OCI-M2 (cell line): ENCODE data around the gene CARS2.
"Not testable (repeated sequence)": the region's sequence is repeated elsewhere in the genome, so short reads cannot be mapped to it uniquely, and the experiment has no call there.

ENCODE experiments used
- DNase-seq: peaks from one replicate; lab custom pipeline; 2025; ENCODE audit not compliant: unreplicated experiment; lab: John Stamatoyannopoulos, UW

CARS2 gene

GRCh38 chr13:110638814-110639806 lies 66.8 kb downstream of the CARS2 start:
- no peak for DNase-seq

GRCh38 chr13:110638257-110638656 lies 67.7 kb downstream of the CARS2 start:
- DNase-seq, result no peak

- no peak for DNase-seq
Observed at GRCh38 chr13:110637747-110638146, 68.2 kb downstream of the CARS2 start.

GRCh38 chr13:110637275-110637674 lies 68.6 kb downstream of the CARS2 start:
- DNase-seq, result no peak

- no peak for DNase-seq
Observed at GRCh38 chr13:110636701-110637201, 69.2 kb downstream of the CARS2 start.

- no peak for DNase-seq
Observed at GRCh38 chr13:110636053-110636475, 69.9 kb downstream of the CARS2 start.

GRCh38 chr13:110635405-110636002 lies 70.4 kb downstream of the CARS2 start:
- no peak for DNase-seq

GRCh38 chr13:110634558-110634957 lies 71.4 kb downstream of the CARS2 start:
- no peak for DNase-seq

- no peak for DNase-seq
Observed at GRCh38 chr13:110633776-110634175, 72.1 kb downstream of the CARS2 start.

GRCh38 chr13:110632255-110632654 lies 73.7 kb downstream of the CARS2 start:
- DNase-seq, result not testable (repeated sequence)

GRCh38 chr13:110630566-110631119 lies 75.3 kb downstream of the CARS2 start:
- DNase-seq, result no peak

GRCh38 chr13:110629735-110630134 lies 76.2 kb downstream of the CARS2 start:
- no peak for DNase-seq

- no peak for DNase-seq
Observed at GRCh38 chr13:110628952-110629701, 76.8 kb downstream of the CARS2 start.

- no peak for DNase-seq
Observed at GRCh38 chr13:110628477-110628793, 77.5 kb downstream of the CARS2 start.

GRCh38 chr13:110627761-110628476 lies 78.0 kb downstream of the CARS2 start:
- DNase-seq, result no peak

- DNase-seq, result no peak
Observed at GRCh38 chr13:110627351-110627750, 78.6 kb downstream of the CARS2 start.

GRCh38 chr13:110626521-110626920 lies 79.4 kb downstream of the CARS2 start:
- no peak for DNase-seq

- DNase-seq, result no peak
Observed at GRCh38 chr13:110625771-110626321, 80.1 kb downstream of the CARS2 start.

- DNase-seq, result no peak
Observed at GRCh38 chr13:110624766-110625756, 80.9 kb downstream of the CARS2 start.
